NCI-H2171 (cell line): Measurements from ENCODE around the gene HCN1.

Source experiments
- DNase-seq: peaks from one replicate; lab custom pipeline; 2025; lab: John Stamatoyannopoulos, UW

Gene HCN1

DNA sequence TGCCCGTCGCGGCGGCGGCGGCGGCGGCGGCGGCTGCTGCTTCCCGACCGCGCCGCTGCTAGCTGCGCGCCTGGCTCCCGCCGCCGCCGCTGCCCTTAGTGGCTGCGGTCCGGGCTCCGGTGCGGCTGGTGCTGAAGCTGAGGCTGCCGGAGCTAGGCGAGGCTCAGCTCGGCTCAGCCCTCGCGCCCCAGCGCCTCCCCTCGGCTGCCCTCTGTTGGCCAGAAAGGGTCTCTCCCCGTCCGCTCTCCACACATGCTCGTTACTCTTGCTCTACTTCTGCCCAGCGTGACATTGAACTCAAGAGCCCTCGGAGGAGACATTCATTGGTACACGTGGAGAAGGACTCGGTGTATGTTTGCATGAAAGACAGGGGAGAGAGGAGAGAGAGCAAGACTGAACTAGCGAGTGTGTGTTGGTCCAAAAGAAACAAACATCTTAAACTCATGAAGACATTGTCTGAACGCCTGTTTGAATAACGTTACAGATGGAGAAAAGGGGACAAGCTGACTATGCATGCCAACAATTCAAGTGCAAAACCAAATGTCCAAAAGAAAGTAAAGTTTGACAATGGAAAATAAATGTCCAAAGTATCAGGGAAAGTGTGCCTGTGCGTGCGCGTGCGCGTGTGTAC, at the start of gene HCN1:
TSS of gene HCN1 (minus strand) at position 175 of the 631 bp plus-strand sequence.
- peak; percentile 97 for DNase-seq

DNA sequence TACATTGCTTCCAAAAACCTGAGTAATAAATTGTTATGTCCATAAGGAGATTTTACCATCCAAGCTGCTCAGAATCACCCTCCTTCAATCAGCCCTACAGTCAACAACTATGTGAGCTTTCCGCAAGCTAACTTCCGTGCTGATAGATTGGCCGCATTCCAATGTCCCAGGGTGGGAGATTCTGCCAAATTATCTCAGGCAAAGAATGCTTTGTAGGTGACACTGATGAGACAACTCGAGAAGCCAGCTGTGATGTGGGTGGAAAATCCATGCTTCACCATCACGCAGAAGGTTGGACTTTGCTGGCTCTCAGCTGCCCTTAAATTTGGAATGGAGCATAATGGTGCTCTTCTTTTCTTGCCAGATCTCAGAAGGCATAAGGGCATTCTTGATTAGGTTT, 44.9 kb upstream of the HCN1 start:
- no peak for DNase-seq

DNA sequence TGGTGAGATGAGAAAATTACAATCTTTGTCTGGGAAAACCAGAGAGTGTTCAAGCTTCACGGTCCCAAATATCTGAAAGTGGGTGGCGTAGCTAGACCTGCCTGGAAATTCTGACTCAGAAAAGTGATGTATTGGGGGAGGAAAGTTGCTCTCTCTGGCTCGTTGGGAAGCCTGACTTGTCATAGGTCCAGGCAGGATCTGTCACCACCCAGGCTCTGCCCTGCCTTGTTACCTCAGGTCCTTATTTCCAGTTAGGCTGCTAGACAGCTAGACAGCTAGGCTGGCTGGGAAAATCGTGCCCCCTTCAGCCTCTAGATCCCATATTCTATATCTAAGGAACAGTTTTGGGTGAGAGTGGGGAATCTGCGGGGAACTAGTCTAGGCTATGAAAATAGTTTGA, 41.0 kb upstream of the HCN1 start:
- DNase-seq, result no peak

DNA sequence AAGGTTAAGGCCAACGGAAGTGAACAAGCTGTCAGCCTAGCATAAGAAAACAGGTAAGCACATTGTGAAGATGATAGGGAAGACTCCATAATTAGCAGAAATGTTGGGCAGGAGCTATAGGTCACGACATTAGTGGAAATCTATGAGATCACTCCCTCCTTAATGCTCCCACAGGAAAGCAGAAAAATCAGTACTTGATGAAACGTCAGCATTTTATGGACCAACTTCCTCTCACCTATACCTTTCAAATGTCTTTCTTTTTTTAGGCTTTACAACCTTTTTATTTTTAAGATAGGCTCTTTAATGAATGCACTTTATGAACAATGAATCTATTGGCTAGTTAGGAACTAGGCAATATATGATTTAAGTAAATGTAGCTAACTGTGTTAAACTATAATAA, 29.4 kb upstream of the HCN1 start:
- no peak for DNase-seq

DNA sequence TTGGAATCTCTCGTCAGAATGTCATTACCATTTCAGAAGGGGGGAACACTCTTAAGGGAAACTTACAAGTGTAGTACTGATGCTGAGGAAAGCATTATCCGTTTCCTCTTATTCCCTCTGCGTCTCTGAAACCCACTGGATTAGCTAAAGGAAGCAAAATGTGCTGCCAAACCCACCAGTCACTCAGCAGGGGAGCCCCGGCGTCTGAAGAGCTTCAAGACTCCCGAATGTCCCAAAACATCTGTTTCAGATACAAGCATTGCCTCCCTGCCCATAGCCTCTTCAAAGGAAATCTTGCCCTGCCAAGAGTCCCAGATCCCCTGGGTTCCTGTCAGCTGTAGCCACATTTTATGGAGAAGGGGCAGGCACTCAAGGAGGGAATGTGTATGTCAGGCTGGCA, 1.0 kb upstream of the HCN1 start:
- peak; percentile 37 for DNase-seq

DNA sequence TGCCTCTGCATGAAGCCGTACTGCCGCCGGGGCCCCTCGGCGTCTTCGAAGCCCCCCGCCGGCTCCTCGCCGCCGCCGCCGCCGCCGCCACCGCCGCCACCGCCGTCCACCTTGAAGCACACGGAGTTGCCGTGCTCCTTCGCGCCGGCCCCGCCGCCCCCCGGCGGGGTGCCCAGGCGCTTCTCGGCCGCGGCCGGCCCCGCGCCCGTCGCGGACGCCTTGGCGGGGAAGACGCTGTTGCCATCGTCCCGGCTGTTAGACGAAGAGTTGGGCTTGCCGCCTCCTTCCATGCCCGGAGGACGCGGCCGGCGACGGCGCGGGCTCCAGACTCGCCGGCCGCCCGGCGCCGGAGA, 400 bp downstream of the HCN1 start:
- DNase-seq, result no peak

DNA sequence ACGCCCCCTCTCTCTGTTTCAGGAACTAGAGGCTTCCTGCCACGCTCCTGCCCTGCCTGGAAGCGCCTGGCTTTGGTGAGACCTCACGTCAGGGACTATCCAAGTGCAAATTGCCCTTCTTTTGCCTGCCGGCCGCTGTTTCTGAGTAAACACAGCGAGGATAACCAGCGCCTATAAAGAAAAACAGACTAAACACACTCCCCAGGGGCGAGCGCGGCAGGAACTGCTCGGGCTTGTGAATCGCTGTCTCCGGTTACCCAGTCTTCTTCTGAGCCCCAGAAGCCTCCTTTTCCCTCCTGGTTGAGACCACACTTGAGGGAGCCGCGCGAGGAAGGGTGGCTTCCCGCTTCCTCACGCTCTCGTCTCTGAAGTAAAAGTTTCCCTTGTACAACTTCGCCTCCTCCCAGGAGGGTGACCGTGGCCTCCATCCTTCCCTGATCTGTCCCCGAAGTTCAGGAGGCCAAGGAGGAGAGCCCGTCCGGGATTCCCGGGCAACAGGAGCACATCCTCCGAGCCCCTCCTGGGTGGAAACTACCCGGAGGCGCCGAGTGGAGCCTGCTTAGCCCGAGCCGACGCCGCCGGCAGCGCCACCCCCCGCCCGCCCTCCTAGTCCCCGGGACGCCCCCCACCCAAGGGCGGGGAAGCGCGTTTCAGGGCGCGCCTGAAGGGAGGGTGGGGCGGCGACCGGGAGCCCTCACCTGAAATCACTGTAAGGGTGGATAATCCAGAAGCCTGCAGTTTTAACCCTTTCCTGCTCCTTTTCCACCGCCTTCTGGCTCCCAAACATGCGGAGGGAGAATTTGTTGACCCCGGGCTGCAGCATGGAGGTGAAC, 993 bp downstream of the HCN1 start:
- DNase-seq, result peak; percentile 61

DNA sequence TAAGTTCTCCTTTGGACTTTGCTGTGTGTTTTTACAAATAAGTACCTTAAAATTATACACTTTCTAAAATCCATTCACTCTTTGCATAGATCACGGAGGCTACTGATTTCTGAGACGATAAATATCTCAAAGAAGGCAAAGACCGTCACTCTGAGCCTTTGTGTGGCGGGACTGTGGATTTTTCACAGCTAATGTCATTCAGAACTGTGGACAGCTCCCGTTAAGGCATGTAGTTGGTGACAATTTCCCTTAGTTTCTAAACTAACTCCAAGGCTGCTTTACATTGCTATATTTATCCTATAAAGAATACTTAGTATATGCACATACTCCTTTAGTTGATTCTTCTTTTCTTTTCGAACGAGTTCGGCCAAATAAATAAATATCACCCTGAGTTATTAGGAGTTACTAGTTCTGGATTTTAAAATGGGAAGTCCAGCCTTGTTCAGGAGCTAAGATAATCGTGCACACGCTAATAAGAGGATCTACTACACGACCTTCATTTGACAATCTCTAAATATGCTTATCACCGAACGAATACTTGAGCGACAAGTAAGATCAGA, 1.8 kb downstream of the HCN1 start:
- no peak for DNase-seq

DNA sequence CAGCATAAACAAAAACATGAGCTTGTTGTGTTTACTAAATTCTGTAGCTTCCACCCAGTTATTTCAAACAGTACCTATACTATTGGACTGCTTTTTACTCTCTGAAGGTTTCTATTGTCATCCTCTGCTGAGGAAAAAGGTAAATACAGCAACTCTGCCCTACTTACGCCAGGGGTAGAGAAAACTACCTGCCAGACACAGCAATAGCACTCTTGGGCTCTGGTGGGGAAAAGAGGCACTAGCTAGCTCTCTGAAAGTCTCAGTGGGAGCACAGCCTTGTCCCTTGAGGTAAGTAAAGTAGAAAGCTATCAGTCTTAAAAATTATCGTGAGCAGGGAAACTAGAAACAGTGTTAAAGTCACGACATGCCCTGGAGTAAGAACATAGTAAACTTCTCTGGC, 3.7 kb downstream of the HCN1 start:
- no peak for DNase-seq

DNA sequence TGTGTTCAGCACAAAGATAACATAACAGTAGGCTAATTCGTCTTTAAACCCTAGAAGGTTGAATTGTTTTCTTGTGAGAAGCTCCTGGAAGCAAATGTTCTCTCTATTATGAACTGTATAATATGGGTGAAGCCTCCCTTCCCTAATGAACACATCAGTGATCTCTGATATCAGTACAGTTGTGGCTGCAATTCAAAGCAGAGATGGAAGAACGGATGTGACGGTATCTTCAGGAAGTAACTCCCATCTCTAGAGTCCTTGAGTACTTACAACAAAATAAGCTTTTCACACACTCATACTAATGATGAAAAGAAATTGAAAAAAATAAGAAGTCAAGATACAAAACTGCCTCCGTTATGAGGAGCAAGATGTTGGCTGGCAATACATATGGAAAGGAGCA, 4.5 kb downstream of the HCN1 start:
- no peak for DNase-seq

DNA sequence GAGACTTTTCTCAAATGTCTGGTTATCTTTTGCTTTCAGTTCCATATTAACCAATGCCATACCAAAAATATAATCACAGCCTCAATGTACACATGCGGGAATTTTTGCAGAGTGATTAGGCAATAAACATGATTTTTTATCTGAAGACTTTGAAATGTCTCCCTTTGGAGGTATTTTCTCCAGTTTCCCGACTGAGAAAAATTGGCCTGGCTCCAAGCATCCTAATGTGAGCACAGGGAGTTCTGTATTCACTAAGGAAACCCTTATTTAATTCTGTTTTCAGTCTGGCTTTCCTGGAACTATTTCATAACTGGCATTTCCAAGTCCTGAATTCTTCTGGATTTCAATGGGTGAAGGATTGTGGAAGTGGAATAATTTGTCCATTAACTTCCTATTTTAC, 8.5 kb downstream of the HCN1 start:
- DNase-seq, result no peak

DNA sequence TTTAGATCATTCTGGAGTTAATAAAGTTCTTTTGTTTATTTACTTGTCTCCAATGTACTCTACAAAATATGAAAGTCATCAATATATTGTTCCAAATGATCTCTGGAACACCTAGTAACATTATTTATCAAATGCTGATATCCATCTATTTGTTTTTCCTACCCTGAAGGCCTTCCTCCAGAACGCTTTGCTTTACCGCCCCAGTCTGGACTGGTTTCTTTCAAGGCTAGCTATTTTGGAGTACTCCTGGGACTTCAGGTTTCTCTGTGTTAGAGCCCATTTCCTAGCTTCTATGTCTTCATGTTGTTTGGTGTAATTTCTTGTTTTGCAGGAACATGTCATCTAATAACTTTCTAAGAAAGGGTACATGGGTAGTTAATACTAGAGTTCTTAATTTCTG, 9.6 kb downstream of the HCN1 start:
- no peak for DNase-seq

DNA sequence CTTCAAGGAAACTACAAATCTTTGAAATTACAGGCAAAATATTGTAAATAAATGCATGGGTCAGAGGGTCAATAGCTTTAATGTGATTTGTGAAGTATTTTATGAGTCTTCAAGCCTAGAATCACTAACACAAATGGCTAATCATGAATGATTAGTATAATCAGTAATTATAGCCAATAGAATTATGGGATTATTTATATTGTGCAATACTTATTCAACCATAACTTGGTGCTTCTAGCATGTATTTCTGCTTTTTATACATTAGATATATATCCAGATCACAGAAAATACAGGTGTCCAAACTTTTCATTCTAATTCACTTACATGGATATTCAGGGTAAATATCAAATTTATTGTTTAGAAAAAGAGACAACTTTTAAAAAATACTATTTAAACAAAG, 12.1 kb downstream of the HCN1 start:
- no peak for DNase-seq

DNA sequence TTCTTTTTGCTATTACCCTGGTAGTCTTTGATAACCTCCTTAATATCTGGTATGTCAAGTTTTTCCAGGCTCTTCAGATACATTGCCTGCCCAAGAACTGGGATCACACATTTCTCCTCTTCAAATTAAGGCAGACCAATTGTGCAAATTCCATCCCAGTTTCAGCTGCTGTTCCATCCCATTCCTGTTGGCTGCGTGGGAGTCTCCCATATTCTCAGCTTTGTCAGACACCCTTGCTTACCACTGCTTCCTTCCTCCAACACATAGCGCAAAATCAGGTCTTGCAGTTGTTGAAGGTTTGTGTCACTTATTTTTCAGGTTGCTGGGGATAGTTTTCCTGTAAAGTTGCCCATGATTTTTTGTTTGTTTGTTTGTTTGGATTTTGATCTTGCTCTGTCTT, 15.2 kb downstream of the HCN1 start:
- no peak for DNase-seq

DNA sequence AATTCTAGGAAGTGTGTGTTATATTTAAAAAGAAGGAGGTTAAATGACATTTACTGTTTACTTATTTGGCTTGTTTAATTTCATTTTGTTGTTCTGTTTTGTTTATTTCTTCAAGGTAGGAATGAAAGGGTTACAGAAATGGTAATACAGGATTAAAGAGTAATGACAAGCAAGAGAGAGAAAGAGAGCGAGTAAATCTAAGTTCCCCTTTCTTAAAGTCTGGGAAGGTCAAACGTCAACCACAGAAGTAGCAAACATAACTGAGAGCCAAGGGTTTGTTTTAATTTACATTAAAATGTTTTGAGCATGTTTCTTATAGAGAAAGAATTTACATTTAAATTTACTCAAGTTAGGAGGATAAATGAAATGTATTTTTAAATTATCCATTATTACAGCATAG, 18.7 kb downstream of the HCN1 start:
- DNase-seq, result no peak

DNA sequence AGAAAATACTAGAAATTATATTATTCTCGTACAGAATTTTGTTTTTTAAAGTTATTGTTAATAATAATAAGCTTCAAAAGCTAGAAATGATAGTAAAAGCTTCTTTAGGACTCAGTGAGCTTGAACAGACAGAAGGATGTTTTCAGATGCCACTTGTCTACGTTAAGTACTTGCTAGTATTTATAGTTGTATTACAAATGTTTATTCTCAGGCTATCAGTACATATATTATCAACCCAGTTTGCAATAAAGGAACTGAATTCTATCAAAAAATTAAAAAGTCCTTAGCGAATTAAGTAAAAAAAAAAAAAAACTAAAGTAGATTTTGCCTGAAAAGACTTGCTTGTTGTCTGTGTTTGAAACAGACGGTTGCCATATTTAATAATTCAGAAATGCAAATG, 23.9 kb downstream of the HCN1 start:
- no peak for DNase-seq

DNA sequence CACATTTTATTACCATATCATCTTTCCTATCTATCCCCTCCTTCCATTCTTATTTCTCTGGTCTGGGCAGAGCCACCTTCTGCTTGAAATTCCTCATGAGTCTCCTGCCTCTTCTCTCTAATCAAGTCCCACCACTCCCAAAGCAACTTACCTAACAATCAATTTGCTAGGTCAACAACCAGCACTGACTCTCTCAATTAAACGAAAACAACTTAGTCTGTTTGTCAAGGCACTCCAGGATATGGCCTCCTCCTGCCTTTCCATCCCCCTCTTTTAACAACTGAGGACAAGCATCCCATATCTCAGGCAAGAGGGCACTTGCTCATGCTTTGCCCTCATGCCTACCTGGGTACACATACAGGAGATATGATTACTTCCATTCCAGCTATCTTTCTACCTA, 47.4 kb downstream of the HCN1 start:
- DNase-seq, result no peak

DNA sequence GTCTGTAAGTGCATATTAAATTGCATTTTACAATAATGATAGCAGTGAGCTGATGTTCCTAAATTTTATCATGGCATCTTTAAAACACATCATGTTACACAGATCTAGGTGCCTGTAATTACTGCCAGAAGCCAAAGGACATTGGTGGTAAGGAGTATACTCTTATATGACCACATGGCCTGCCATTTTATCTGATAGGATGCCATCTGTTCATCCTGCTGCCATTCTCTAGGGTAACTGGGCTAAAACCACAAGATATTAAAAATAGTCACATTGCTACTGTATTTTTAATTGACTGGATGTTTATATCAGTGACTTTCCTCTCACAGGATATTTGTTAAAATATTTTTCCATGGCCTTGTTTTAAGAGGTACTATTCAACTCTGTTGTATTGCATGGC, 53.1 kb downstream of the HCN1 start:
- DNase-seq, result peak; percentile 98

DNA sequence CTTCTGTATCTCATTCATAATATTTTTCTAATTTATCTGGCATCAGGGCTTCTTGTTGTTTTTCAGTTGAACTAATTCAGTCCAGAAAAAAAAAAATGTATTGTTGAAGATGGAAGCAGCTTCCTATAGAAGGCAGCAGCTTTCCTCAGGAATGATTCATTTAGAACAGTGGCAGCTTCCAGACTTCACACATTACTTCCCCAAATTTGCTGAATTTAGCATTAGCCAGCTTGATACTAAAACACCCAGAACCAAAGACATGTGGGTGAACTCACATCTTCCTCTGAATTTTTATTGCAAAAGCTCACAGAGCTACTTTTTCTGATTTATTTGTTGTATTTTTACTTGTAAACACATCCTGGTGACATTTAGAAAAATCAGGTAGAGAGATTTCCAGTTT, 53.8 kb downstream of the HCN1 start:
- DNase-seq, result peak; percentile 52

DNA sequence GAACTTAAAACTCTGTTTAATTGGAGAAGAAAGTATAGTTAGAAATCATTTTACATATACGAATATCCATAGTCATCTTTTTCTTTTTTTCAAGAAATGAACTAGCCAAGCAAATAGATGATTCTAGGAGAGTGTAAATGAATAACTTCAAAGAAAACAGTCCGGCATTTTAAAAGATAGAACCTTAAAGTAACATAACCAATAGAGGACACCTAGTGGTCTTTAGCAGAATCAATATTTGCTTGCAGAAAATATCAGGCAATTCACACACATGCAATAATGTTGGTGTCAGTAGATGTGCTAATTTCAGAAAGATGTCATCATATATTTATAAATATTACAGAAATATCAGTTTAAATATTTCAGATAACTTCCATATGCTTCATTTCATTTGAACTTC, 57.1 kb downstream of the HCN1 start:
- peak; percentile 37 for DNase-seq

DNA sequence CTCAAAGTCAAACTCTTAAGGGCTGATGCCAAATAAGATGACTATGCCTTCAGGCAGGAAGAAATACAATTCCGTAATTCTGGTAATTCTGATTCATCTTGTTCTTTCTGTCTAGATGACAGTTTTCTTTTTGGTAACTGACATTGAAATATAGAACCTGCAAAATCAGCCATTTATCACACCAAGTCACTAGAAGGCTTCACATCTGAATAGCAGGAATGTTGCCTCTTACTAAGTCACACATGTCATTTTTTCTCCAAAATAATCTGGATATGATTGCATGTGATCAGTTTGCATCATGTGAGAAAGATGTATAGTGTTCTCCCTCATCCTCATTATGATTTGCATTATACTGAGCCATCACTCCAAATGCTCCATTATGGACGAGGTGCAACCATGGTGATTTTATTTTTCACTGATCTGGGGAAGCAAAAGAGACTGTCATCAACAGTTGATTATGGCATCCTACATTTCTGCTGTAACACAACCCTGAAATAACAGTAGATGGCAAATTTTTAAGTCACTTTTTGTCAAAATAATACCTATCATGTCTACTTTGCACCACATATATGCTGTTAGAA, 69.0 kb downstream of the HCN1 start:
- no peak for DNase-seq

DNA sequence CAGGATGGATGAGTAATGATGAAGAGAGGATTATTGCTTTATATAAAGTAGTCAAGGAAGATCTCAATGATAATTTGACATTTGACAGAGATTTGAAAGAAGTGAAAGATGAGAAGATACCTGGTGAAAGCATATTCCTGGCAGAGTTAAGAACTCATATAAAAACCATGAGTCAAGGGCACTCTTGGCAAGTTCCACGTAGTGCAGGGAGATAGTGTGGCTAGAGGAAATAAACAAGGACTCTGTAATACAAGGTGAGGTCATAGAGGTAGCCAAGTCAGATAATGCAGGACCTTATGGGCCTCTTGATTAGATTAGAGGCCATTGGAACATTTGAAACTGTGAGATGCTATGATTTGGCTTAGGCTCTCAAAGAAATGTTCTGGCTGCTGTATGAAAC, 72.3 kb downstream of the HCN1 start:
- DNase-seq, result no peak

DNA sequence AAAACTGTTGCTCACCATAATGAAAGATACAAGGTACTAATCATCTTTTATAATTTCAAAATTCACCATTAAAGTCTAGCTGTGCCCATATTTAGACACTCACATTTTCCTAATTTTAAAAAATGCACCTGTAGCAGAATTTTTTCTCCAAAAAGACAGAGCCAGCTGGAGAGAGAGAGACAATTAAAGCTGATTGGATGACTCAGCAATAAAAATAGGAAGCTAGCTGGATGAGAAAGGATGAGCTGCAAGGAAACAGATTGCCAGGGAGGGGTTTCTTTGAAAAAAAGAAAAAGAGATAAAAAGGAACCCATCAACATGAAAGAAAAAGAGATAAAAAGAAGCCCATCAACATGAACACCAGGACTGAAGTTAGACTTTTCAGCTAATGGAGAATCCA, 73.8 kb downstream of the HCN1 start:
- peak; percentile 52 for DNase-seq
